Measurements from ENCODE around the gene EVC. TPM values are rescaled to one million over a fixed set of nuclear protein-coding genes. Genes with fewer than 3 reads are reported as not detected.
A peak's percentile ranks its signal among the peaks of the same experiment; 100 is the strongest.
"Not testable (repeated sequence)": the region's sequence is repeated elsewhere in the genome, so short reads cannot be mapped to it uniquely, and the experiment has no call there.

The EVC gene
- total RNA-seq, 1 donor from 2014 or later: 2.0 TPM

DNA sequence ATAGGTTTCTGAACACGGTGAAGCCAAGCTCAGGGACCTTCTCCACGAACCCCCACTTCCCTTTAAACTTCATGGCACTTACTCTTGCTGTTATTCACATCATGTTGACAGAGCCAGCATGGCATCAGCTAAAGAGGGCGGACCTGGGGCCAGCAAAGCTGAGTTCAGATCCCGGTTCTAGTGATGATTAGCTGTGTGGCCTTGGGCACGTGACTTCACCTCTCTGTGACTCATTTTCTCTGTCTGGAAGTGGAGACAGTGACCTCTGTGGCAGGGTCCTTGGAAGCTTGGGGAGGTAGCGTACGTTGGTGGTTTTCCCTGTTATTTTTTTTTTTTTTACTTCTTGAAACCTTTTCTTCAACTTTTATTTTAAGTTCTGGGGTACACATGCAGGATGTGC, 13.4 kb downstream of the EVC start:
- Mint-ChIP-seq H3K4me1 (ENCODE audit: low read depth) (no peaks in the 10 kb centered on the region), H3K4me3 (ENCODE audit: low read depth) (no peak overlapping the region), H3K27ac (no peak overlapping the region), H3K27me3 (ENCODE audit: low read depth) (no peaks in the 10 kb centered on the region), H3K9me3 (peaks cover 5% of the 10 kb centered on the region), H3K36me3 (ENCODE audit: low read depth) (no peaks in the 10 kb centered on the region)
- DNase-seq (ENCODE audit: low spot score): no peak
- intact Hi-C loops (cut with micrococcal nuclease): no loop called here

DNA sequence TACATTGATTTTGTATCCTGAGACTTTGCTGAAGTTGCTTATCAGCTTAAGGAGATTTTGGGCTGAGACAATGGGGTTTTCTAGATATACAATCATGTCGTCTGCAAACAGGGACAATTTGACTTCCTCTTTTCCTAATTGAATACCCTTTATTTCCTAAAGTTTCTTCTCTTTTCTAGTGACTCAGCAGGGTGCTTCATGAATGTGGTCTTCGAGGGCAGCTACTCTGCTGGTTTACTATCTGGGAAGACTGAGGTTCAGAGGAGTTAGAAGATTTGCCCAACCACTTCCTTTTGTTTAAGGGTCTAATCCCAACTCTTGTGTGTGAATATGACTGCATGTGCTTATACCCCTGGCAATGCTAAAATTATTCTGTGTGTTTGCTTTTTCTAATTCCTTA, 17.4 kb downstream of the EVC start:
- H3K4me1 Mint-ChIP-seq (ENCODE audit: low read depth); H3K9me3 Mint-ChIP-seq; DNase-seq (ENCODE audit: low spot score); H3K27me3 Mint-ChIP-seq (ENCODE audit: low read depth); H3K4me3 Mint-ChIP-seq (ENCODE audit: low read depth); intact Hi-C loops (cut with micrococcal nuclease); H3K27ac Mint-ChIP-seq; H3K36me3 Mint-ChIP-seq (ENCODE audit: low read depth): not testable (repeated sequence)

DNA sequence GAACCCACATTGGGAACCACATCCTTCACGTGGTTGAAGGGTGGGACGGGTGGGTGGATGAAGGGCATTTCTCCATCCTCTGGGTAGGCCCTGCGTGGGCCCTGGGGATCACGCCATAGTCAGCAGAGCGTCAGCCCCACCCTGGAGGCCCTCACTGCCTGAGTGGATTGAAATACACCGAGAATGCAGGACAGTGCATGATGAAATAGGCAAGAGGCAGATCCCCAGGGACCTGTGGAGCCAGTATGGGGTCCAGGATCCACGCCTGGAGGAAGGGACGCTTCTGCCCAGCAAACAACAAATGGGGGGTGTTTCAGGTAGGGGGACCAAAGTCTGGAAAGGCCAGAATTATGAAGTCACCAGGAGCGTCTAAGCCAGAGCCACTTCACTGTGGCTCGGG, 19.4 kb downstream of the EVC start:
- intact Hi-C loops (cut with micrococcal nuclease): no loop called here
- DNase-seq (ENCODE audit: low spot score): no peak
- Mint-ChIP-seq H3K9me3 (peaks cover 5% of the 10 kb centered on the region), H3K36me3 (ENCODE audit: low read depth) (no peaks in the 10 kb centered on the region), H3K4me3 (ENCODE audit: low read depth) (no peak overlapping the region), H3K4me1 (ENCODE audit: low read depth) (no peaks in the 10 kb centered on the region), H3K27ac (no peak overlapping the region), H3K27me3 (ENCODE audit: low read depth) (no peaks in the 10 kb centered on the region)

DNA sequence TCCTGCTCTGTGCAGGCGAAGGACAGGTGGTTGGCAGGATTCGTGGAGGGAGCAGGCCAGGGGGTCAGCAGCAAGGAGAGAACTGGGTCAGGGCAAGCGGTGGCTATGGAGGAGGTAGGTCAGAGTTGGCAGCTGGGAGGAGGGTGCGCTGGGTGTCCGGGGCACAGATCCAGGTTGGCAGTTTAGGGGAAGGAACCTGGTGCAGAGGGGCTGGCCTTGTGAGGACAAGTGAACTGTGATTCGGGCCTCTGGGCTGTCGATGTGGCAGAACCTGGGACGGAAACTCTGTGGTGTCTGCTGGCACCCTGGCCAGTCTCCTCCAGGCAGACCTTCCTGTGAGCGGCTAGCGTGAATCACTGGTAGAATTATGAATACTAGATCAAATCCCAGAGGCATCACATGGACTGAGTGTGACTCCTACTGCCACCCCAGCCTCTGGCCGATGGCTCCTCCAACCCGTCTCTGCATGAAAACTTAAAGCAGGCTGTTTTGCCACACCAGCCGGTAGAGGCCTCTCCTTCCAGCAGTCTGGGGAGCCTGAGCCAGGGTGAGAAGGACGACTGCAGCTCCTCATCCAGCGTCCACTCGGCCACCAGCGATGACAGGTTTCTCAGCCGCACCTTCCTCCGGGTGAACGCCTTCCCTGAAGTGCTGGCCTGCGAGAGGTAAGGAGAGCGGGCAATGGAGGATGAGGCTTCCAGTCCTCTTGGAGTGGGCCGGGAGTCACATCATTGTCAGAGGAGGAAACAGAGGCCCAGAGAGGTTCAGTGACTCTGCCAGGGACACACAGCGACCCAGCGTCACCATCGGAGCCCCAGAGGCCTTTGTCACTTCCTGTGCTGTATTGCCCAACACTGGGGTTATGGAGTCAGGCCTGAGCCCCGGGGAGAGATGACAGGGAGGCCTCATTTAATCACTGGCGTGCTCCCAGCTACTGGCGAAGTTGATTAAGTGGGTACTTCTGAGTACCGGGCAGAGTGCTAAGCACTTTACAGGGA, 20.3 kb downstream of the EVC start:
- no peaks in the 10 kb centered on the region for H3K4me1 Mint-ChIP-seq (ENCODE audit: low read depth)
- H3K27ac Mint-ChIP-seq: no peak overlapping the region
- H3K4me3 Mint-ChIP-seq (ENCODE audit: low read depth): no peak overlapping the region
- peaks cover 5% of the 10 kb centered on the region for H3K9me3 Mint-ChIP-seq
- H3K36me3 Mint-ChIP-seq (ENCODE audit: low read depth): no peaks in the 10 kb centered on the region
- intact Hi-C loops (cut with micrococcal nuclease): no loop called here
- no peaks in the 10 kb centered on the region for H3K27me3 Mint-ChIP-seq (ENCODE audit: low read depth)
- no peak for DNase-seq (ENCODE audit: low spot score)

DNA sequence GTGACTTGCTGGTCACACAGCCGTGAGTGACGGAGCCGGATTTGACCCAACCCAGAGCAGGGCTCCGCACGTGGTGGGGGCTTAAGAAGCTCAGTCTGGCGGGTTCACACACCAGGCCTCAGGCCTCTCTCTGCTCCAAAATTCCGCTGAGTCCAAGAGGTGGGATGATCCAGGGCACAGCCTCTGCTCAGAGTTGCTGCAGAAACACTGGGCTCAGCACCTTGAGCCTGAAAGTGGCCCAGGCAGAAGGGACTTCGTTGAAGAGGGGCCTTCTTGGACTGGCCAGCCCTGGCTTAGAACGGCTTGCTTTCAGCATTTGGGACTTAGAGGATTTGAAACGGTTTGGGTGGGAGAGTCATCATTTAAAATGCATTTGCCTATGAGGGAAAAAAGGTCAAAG, 21.2 kb downstream of the EVC start:
- intact Hi-C loops (cut with micrococcal nuclease): no loop called here
- H3K4me3 Mint-ChIP-seq (ENCODE audit: low read depth): no peak overlapping the region
- H3K27me3 Mint-ChIP-seq (ENCODE audit: low read depth): no peaks in the 10 kb centered on the region
- DNase-seq (ENCODE audit: low spot score): no peak
- H3K27ac Mint-ChIP-seq: no peak overlapping the region
- no peaks in the 10 kb centered on the region for H3K4me1 Mint-ChIP-seq (ENCODE audit: low read depth)
- H3K9me3 Mint-ChIP-seq: peaks cover 5% of the 10 kb centered on the region
- H3K36me3 Mint-ChIP-seq (ENCODE audit: low read depth): no peaks in the 10 kb centered on the region

DNA sequence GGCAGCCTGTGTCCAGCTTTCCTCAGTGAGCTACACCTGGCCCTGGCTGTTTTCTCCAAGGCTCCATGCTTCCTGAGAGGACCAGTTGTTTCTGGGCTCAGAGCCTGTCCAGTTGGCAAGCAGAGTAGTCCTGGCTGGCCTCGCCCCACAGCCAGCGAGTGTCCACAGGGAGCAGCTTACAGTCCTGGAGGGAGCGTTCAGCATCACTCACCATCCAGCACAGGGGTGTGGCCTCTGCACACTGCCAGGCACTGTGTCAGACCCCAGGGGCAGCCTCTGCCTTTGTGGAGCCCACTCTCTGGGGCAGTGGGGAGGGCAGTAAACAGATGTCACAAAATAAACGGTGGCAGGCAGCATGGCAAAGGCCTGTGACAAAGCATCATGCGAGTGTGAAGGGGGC, 23.9 kb downstream of the EVC start:
- no peak for DNase-seq (ENCODE audit: low spot score)
- Mint-ChIP-seq H3K27ac (no peak overlapping the region), H3K36me3 (ENCODE audit: low read depth) (no peaks in the 10 kb centered on the region), H3K27me3 (ENCODE audit: low read depth) (no peaks in the 10 kb centered on the region), H3K9me3 (no peaks in the 10 kb centered on the region), H3K4me1 (ENCODE audit: low read depth) (no peaks in the 10 kb centered on the region), H3K4me3 (ENCODE audit: low read depth) (no peak overlapping the region)
- intact Hi-C loops (cut with micrococcal nuclease): no loop called here

DNA sequence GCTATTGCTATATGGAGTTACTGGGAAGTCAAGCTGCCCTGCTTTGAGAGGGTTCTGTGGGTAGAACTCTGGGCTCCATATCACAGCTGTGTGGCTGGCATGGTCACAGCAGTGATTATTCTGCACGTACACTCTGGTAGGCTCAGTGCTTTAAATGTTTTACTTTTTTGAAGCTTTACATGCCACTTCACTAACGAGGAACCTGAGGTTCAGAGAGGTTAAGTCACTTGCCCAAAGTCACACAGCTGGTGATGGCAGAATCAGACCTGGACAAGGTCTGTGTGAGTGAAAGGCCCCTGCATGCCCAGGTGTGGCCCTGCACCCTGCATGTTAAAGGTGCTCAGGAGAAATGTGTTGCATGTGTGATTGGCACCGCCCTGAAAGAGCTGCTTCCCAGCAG, 24.5 kb downstream of the EVC start:
- H3K9me3 Mint-ChIP-seq: no peaks in the 10 kb centered on the region
- intact Hi-C loops (cut with micrococcal nuclease): no loop called here
- no peaks in the 10 kb centered on the region for H3K36me3 Mint-ChIP-seq (ENCODE audit: low read depth)
- no peak for DNase-seq (ENCODE audit: low spot score)
- H3K4me3 Mint-ChIP-seq (ENCODE audit: low read depth): no peak overlapping the region
- no peak overlapping the region for H3K27ac Mint-ChIP-seq
- H3K27me3 Mint-ChIP-seq (ENCODE audit: low read depth): no peaks in the 10 kb centered on the region
- no peaks in the 10 kb centered on the region for H3K4me1 Mint-ChIP-seq (ENCODE audit: low read depth)

DNA sequence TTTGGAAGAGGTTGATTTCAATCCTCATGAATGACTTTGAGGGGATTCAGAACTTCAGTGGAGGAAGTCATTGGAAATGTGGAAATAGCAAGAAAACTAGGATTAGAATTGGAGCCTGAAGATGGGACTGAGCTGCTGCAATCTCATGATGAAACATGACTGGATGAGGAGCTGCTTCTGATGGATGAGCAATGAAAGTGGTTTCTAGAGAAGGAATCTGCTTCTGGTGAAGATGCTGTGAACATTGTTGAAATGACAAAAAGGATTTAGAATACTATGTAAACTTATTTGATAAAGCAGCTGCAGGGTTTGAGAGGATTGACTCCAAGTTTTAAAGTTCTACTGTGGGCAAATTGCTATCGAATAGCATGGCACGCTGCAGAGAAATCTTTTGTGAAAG, 27.1 kb downstream of the EVC start:
- Mint-ChIP-seq H3K4me3 (ENCODE audit: low read depth) (no peak overlapping the region), H3K36me3 (ENCODE audit: low read depth) (no peaks in the 10 kb centered on the region), H3K27ac (no peak overlapping the region), H3K9me3 (no peaks in the 10 kb centered on the region), H3K4me1 (ENCODE audit: low read depth) (no peaks in the 10 kb centered on the region), H3K27me3 (ENCODE audit: low read depth) (no peaks in the 10 kb centered on the region)
- DNase-seq (ENCODE audit: low spot score): no peak
- intact Hi-C loops (cut with micrococcal nuclease): no loop called here

DNA sequence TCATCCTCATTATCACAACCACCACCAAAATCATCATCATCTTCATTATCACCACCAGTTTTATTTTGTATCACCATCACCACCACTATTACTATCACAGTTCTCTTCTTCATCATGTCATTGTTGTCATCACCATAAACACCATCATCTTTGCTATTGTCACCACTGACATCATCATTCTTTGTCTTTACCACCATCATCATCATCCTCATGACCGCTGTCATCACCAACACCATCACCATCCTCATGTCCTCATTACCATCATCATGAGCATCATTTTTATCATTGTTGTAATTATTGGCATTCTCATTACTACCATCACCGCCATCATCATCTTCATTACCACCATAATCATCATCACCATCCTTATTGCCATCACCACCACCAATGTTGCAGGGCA, 31.4 kb downstream of the EVC start:
- Mint-ChIP-seq H3K27me3 (ENCODE audit: low read depth) (no peaks in the 10 kb centered on the region), H3K4me1 (ENCODE audit: low read depth) (no peaks in the 10 kb centered on the region), H3K27ac (no peak overlapping the region), H3K4me3 (ENCODE audit: low read depth) (no peak overlapping the region), H3K36me3 (ENCODE audit: low read depth) (no peaks in the 10 kb centered on the region), H3K9me3 (no peaks in the 10 kb centered on the region)
- no peak for DNase-seq (ENCODE audit: low spot score)
- intact Hi-C loops (cut with micrococcal nuclease): no loop called here

DNA sequence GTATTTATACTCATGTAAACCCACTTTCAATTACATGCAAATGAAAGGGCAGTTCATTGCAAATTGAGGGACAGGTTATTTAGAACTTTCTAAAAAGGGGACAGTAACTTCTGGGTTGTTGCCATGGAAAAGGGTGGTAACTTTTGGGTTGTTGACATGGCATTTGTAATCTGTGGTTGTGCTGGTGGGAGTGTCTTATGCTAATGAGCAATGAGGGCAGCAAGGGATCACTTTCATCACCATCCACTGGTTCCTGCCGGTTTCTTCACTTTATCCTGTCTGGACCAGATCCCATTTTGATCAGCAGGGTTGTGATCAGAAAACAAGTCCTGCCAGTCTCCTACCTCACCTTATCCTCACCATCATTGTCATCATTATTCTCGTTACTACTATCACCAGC, 32.0 kb downstream of the EVC start:
- H3K27me3 Mint-ChIP-seq (ENCODE audit: low read depth): no peaks in the 10 kb centered on the region
- intact Hi-C loops (cut with micrococcal nuclease): no loop called here
- no peak overlapping the region for H3K4me3 Mint-ChIP-seq (ENCODE audit: low read depth)
- no peaks in the 10 kb centered on the region for H3K9me3 Mint-ChIP-seq
- no peak overlapping the region for H3K27ac Mint-ChIP-seq
- H3K36me3 Mint-ChIP-seq (ENCODE audit: low read depth): no peaks in the 10 kb centered on the region
- no peak for DNase-seq (ENCODE audit: low spot score)
- no peaks in the 10 kb centered on the region for H3K4me1 Mint-ChIP-seq (ENCODE audit: low read depth)

DNA sequence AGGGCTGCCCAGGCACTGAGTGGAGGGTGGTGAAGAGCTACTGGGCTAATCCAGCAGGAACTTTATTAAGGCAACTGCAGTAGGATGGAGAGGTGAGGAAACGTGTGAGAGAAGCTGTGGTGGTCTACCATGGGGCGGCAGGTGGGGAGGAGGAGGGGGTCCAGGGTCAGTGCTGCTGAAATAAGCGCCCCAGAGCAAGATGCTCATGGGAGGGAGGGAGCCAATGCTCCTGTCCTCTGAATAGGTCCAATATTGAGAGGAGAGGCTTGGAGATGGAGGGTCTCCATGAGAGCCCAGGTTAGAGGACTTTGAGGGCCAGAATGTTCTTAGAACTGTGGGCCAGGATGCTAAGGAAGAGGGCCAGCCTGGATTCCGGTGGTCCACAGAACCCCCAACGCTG, 35.2 kb downstream of the EVC start:
- no peak for DNase-seq (ENCODE audit: low spot score)
- peak overlapping the region; percentile 16 for H3K27ac Mint-ChIP-seq
- no peak overlapping the region for H3K4me3 Mint-ChIP-seq (ENCODE audit: low read depth)
- intact Hi-C loops (cut with micrococcal nuclease): no loop called here
- H3K36me3 Mint-ChIP-seq (ENCODE audit: low read depth): no peaks in the 10 kb centered on the region
- H3K9me3 Mint-ChIP-seq: no peaks in the 10 kb centered on the region
- H3K4me1 Mint-ChIP-seq (ENCODE audit: low read depth): no peaks in the 10 kb centered on the region
- no peaks in the 10 kb centered on the region for H3K27me3 Mint-ChIP-seq (ENCODE audit: low read depth)

DNA sequence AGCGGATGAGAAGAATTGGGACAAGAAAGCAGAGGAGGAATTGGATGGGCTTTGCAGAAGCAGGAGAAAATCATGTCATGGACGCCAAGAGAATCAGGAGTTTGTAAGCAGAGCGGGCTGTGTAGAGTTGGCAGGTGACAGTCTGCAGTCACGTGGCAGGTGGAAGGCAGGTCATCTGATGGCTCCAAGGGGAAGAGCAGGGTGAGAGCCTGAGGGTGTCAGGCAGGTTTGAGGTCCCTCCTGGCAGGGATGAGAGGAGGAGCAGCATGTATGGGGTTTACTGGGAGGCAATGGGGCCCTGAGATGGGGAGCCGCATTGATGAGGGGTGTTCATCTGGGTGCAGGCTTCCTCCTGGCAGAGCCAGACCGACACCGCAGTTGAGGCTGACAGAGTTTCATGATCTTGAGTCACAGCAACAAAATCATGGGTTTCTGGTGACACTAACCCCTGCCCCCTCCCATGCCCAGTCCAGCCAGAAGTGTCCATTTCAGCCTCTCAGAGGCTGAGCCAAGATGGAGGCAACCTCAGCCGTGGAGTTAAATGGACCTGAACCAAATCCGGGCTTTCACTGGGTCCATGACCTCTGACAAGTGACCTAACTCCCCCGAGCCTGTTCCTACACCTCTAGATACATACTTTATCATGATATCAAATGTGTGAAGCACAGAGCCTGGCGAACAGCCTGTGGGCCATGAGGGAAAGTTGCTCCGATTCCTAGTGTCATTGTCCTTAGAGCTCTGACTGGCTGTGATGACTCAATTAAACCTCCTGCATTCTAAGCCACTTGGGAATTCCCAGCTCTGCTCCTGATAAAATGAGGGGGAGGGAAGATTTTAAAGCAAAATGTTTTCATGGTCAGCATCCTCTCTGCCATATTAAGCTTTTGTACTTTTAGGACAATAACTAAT, 36.1 kb downstream of the EVC start:
- Mint-ChIP-seq H3K4me1 (ENCODE audit: low read depth) (no peaks in the 10 kb centered on the region), H3K36me3 (ENCODE audit: low read depth) (no peaks in the 10 kb centered on the region), H3K9me3 (no peaks in the 10 kb centered on the region), H3K27ac (no peak overlapping the region), H3K4me3 (ENCODE audit: low read depth) (no peak overlapping the region), H3K27me3 (ENCODE audit: low read depth) (no peaks in the 10 kb centered on the region)
- intact Hi-C loops (cut with micrococcal nuclease): no loop called here
- no peak for DNase-seq (ENCODE audit: low spot score)
